ENCODE measurements around the gene LRRC32. TPM values are rescaled to one million over a fixed set of nuclear protein-coding genes. Genes with fewer than 3 reads are reported as not detected.

The LRRC32 gene
- total RNA-seq, 1 experiment from 2014 or later, result not detected

GRCh38 chr11:76671626-76672309 is 1.2 kb upstream of the LRRC32 start:
- intact Hi-C loops (cut with micrococcal nuclease), result no loop called here
- no peak overlapping the region for H3K4me3 ChIP-seq (ENCODE audit: low read length)

DNA sequence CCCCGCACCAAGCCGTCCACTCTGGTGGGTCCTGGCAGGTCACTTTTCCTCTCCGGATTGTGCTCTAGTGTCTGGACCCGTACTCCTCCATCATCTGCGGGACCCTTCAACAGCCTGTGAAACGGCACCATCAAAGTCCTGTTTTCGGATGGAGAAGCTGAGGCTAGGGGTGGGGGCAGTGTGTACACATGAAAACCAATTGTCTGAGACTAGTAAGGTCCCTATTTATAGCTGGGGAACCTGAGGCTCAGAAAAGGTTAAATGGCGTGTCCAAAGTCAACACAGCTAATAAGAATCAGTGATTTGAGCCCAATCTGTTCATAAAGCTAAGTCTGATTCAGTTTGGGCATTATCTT is 668 bp upstream of the LRRC32 start:
- H3F3A ChIP-seq (ENCODE audit: low read length, unreplicated experiment), result no peaks in the 10 kb centered on the region
- TF ChIP-seq EZH2phosphoT487 (IDR thresholded peaks at IDR 0.05; ENCODE audit: borderline replicate concordance, low read length) (no peak), EZH2 (IDR thresholded peaks at IDR 0.05; ENCODE audit: low read length, unreplicated experiment) (no peak)
- TF ChIP-seq, protein P1, sequence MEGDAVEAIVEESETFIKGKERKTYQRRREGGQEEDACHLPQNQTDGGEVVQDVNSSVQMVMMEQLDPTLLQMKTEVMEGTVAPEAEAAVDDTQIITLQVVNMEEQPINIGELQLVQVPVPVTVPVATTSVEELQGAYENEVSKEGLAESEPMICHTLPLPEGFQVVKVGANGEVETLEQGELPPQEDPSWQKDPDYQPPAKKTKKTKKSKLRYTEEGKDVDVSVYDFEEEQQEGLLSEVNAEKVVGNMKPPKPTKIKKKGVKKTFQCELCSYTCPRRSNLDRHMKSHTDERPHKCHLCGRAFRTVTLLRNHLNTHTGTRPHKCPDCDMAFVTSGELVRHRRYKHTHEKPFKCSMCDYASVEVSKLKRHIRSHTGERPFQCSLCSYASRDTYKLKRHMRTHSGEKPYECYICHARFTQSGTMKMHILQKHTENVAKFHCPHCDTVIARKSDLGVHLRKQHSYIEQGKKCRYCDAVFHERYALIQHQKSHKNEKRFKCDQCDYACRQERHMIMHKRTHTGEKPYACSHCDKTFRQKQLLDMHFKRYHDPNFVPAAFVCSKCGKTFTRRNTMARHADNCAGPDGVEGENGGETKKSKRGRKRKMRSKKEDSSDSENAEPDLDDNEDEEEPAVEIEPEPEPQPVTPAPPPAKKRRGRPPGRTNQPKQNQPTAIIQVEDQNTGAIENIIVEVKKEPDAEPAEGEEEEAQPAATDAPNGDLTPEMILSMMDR (conservative IDR thresholded peaks at IDR 0.05; ENCODE audit: low read depth, low read length), result no peak
- H3K9me3 ChIP-seq (ENCODE audit: low read length), result no peaks in the 10 kb centered on the region
- CTCF ChIA-PET, result no interaction called here
- no peak overlapping the region for H2AFZ ChIP-seq (ENCODE audit: low read length)
- intact Hi-C loops (cut with micrococcal nuclease), result no loop called here
- H3K4me3 ChIP-seq (ENCODE audit: low read length), result no peak overlapping the region
- no peak for ATAC-seq
- POLR2A ChIA-PET (ENCODE audit: unreplicated experiment), result no interaction called here
- no peak overlapping the region for H3K4me2 ChIP-seq (ENCODE audit: low read length)
- no peaks in the 10 kb centered on the region for H3K9me2 ChIP-seq (replicated peaks; ENCODE audit: low read length)
- BruUV-seq (replicated peaks), result no TSS peak
- no peaks in the 10 kb centered on the region for H3K4me1 ChIP-seq (ENCODE audit: insufficient read depth, low read length)
- no peak overlapping the region for H3K9ac ChIP-seq (ENCODE audit: low read length)
- H3K36me3 ChIP-seq (ENCODE audit: low read depth, low read length), result no peaks in the 10 kb centered on the region
- DNase-seq, result no peak
- H3K27me3 ChIP-seq (ENCODE audit: low read length), result peaks cover 18% of the 10 kb centered on the region
- H4K20me1 ChIP-seq (ENCODE audit: low read length), result no peaks in the 10 kb centered on the region
- no peaks in the 10 kb centered on the region for H3K79me2 ChIP-seq (ENCODE audit: low read length)
- no peak overlapping the region for H3K27ac ChIP-seq (ENCODE audit: low read length)

More at GRCh38 chr11:76671626-76672309, 1.2 kb upstream of the LRRC32 start:
- Histone ChIP-seq H3F3A (ENCODE audit: low read length, unreplicated experiment) (no peaks in the 10 kb centered on the region), H4K20me1 (ENCODE audit: low read length) (no peaks in the 10 kb centered on the region), H3K4me1 (ENCODE audit: insufficient read depth, low read length) (no peaks in the 10 kb centered on the region), H3K27me3 (ENCODE audit: low read length) (peaks cover 18% of the 10 kb centered on the region), H3K4me2 (ENCODE audit: low read length) (no peak overlapping the region), H2AFZ (ENCODE audit: low read length) (no peak overlapping the region), H3K9me2 (replicated peaks; ENCODE audit: low read length) (no peaks in the 10 kb centered on the region), H3K9me3 (ENCODE audit: low read length) (no peaks in the 10 kb centered on the region), H3K36me3 (ENCODE audit: low read depth, low read length) (no peaks in the 10 kb centered on the region), H3K27ac (ENCODE audit: low read length) (no peak overlapping the region), H3K79me2 (ENCODE audit: low read length) (no peaks in the 10 kb centered on the region), H3K9ac (ENCODE audit: low read length) (no peak overlapping the region)
- ATAC-seq (no peak), DNase-seq (no peak)
- CTCF ChIA-PET, result no interaction called here
- BruUV-seq (replicated peaks), result no TSS peak
- no peak for TF ChIP-seq EZH2 (IDR thresholded peaks at IDR 0.05; ENCODE audit: low read length, unreplicated experiment)
- TF ChIP-seq, protein P1 (conservative IDR thresholded peaks at IDR 0.05; ENCODE audit: low read depth, low read length), result no peak
- no peak for TF ChIP-seq EZH2phosphoT487 (IDR thresholded peaks at IDR 0.05; ENCODE audit: borderline replicate concordance, low read length)
- POLR2A ChIA-PET (ENCODE audit: unreplicated experiment), result no interaction called here

DNA sequence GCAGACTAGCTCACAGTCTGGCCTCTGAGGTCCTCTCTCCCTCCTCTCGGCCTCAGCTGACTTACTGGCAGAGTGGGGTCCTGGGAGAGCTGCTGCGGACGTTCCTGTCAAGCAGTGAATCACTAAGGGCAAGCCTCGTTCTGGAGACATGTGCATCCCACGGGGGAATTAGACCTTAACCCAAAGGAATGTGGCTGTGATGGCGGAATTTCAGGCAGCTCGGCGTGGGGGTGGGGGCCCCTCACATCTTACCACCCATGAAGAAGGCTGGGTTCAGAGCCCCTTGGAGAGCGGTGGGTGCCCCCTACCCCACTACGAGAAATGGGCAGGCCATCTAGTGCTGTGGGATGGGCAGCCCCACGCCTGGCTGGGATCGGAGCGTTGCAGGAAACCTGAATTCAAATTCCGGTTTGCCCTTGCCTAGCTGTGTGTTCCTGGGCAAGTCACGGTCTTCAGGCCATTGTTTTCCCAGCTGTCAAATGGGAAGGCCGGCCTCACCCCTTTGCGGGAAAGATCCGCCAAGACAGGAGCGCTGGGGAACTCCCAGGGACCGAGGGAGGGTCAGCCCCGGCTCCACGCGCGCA is 554 bp downstream of the LRRC32 start:
- Histone ChIP-seq H3K79me2 (ENCODE audit: low read length) (no peaks in the 10 kb centered on the region), H3K9ac (ENCODE audit: low read length) (no peak overlapping the region), H3K27me3 (ENCODE audit: low read length) (peaks cover 18% of the 10 kb centered on the region), H4K20me1 (ENCODE audit: low read length) (no peaks in the 10 kb centered on the region), H3K4me3 (ENCODE audit: low read length) (no peak overlapping the region), H3F3A (ENCODE audit: low read length, unreplicated experiment) (no peaks in the 10 kb centered on the region), H3K4me2 (ENCODE audit: low read length) (no peak overlapping the region), H3K4me1 (ENCODE audit: insufficient read depth, low read length) (no peaks in the 10 kb centered on the region), H3K27ac (ENCODE audit: low read length) (no peak overlapping the region), H3K9me3 (ENCODE audit: low read length) (no peaks in the 10 kb centered on the region), H3K9me2 (replicated peaks; ENCODE audit: low read length) (no peaks in the 10 kb centered on the region), H2AFZ (ENCODE audit: low read length) (no peak overlapping the region), H3K36me3 (ENCODE audit: low read depth, low read length) (no peaks in the 10 kb centered on the region)
- CTCF ChIA-PET, result no interaction called here
- DNase-seq (no peak), ATAC-seq (no peak)
- no TSS peak for BruUV-seq (replicated peaks)
- TF ChIP-seq EZH2 (IDR thresholded peaks at IDR 0.05; ENCODE audit: low read length, unreplicated experiment) (no peak), EZH2phosphoT487 (IDR thresholded peaks at IDR 0.05; ENCODE audit: borderline replicate concordance, low read length) (no peak)
- TF ChIP-seq, protein P1 (conservative IDR thresholded peaks at IDR 0.05; ENCODE audit: low read depth, low read length), result no peak
- intact Hi-C loops (cut with micrococcal nuclease), result no loop called here
- POLR2A ChIA-PET (ENCODE audit: unreplicated experiment), result no interaction called here

All from PC-3 (cell line).